ENCODE data around the gene CADPS2. TPM values are rescaled to one million over a fixed set of nuclear protein-coding genes. Genes with fewer than 3 reads are reported as not detected.
A peak's percentile ranks its signal among the peaks of the same experiment; 100 is the strongest.

CADPS2 gene
- total RNA-seq, 1 experiment from 2014 or later, result 16.4 TPM

- peak overlapping the region; percentile 95 for H3K4me3 Mint-ChIP-seq (ENCODE audit: low read depth, unreplicated experiment)
- CTCF ChIA-PET, result no interaction called here
- no peaks in the 10 kb centered on the region for H3K27me3 Mint-ChIP-seq (ENCODE audit: unreplicated experiment)
- H3K27ac Mint-ChIP-seq (ENCODE audit: unreplicated experiment), result peak overlapping the region; percentile 81
- no peak for TF ChIP-seq CTCF (IDR thresholded peaks at IDR 0.05; ENCODE audit: unreplicated experiment)
- intact Hi-C loops (cut with micrococcal nuclease; ENCODE audit: unreplicated experiment), result loop anchor here (2.0 to 5.0 kb wide), 4 partner anchors 83 to 481 kb away; no protein-coding TSS in a partner anchor
- H3K36me3 Mint-ChIP-seq (ENCODE audit: insufficient read depth, unreplicated experiment), result peaks cover 24% of the 10 kb centered on the region
- peak; percentile 46 for DNase-seq
- H3K9me3 Mint-ChIP-seq (ENCODE audit: low read depth, unreplicated experiment), result no peaks in the 10 kb centered on the region
- H3K4me1 Mint-ChIP-seq (ENCODE audit: low read depth, unreplicated experiment), result peaks cover 26% of the 10 kb centered on the region
- no TSS peak for BruUV-seq (replicated peaks)
Observed at GRCh38 chr7:122885583-122886356, 490 bp downstream of the CADPS2 start.

- no peak for TF ChIP-seq CTCF (IDR thresholded peaks at IDR 0.05; ENCODE audit: unreplicated experiment)
- Mint-ChIP-seq H3K4me3 (ENCODE audit: low read depth, unreplicated experiment) (peak overlapping the region; percentile 95), H3K36me3 (ENCODE audit: insufficient read depth, unreplicated experiment) (peaks cover 24% of the 10 kb centered on the region), H3K27me3 (ENCODE audit: unreplicated experiment) (no peaks in the 10 kb centered on the region), H3K4me1 (ENCODE audit: low read depth, unreplicated experiment) (peaks cover 32% of the 10 kb centered on the region), H3K27ac (ENCODE audit: unreplicated experiment) (no peak overlapping the region), H3K9me3 (ENCODE audit: low read depth, unreplicated experiment) (no peaks in the 10 kb centered on the region)
- intact Hi-C loops (cut with micrococcal nuclease; ENCODE audit: unreplicated experiment), result loop anchor here (5.0 kb wide), 1 partner anchor 332 kb away; no protein-coding TSS in a partner anchor
- CTCF ChIA-PET, result no interaction called here
- DNase-seq, result no peak
- no TSS peak for BruUV-seq (replicated peaks)
Observed at GRCh38 chr7:122884186-122884585, 2.1 kb downstream of the CADPS2 start.

GRCh38 chr7:122883049-122883680 is 3.1 kb downstream of the CADPS2 start:
- CTCF ChIA-PET, result no interaction called here
- BruUV-seq (replicated peaks), result no TSS peak
- no peak overlapping the region for H3K4me3 Mint-ChIP-seq (ENCODE audit: low read depth, unreplicated experiment)
- peaks cover 32% of the 10 kb centered on the region for H3K4me1 Mint-ChIP-seq (ENCODE audit: low read depth, unreplicated experiment)
- no peaks in the 10 kb centered on the region for H3K9me3 Mint-ChIP-seq (ENCODE audit: low read depth, unreplicated experiment)
- no peaks in the 10 kb centered on the region for H3K27me3 Mint-ChIP-seq (ENCODE audit: unreplicated experiment)
- no peak for DNase-seq
- TF ChIP-seq CTCF (IDR thresholded peaks at IDR 0.05; ENCODE audit: unreplicated experiment), result no peak
- peaks cover 24% of the 10 kb centered on the region for H3K36me3 Mint-ChIP-seq (ENCODE audit: insufficient read depth, unreplicated experiment)
- intact Hi-C loops (cut with micrococcal nuclease; ENCODE audit: unreplicated experiment), result loop anchor here (5.0 kb wide), 1 partner anchor 331 kb away; no protein-coding TSS in a partner anchor
- no peak overlapping the region for H3K27ac Mint-ChIP-seq (ENCODE audit: unreplicated experiment)

- CTCF ChIA-PET, result no interaction called here
- BruUV-seq (replicated peaks), result no TSS peak
- Mint-ChIP-seq H3K36me3 (ENCODE audit: insufficient read depth, unreplicated experiment) (peaks cover 12% of the 10 kb centered on the region), H3K4me1 (ENCODE audit: low read depth, unreplicated experiment) (peaks cover 24% of the 10 kb centered on the region), H3K27me3 (ENCODE audit: unreplicated experiment) (no peaks in the 10 kb centered on the region), H3K9me3 (ENCODE audit: low read depth, unreplicated experiment) (no peaks in the 10 kb centered on the region), H3K27ac (ENCODE audit: unreplicated experiment) (peak overlapping the region; percentile 31), H3K4me3 (ENCODE audit: low read depth, unreplicated experiment) (peak overlapping the region; percentile 22)
- no peak for TF ChIP-seq CTCF (IDR thresholded peaks at IDR 0.05; ENCODE audit: unreplicated experiment)
- DNase-seq, result no peak
- intact Hi-C loops (cut with micrococcal nuclease; ENCODE audit: unreplicated experiment), result loop anchor here (5.0 kb wide), 1 partner anchor 329 kb away; no protein-coding TSS in a partner anchor
Observed at GRCh38 chr7:122881324-122881723, 4.9 kb downstream of the CADPS2 start.

All from Calu3 (cell line).